Sigmoid colon (tissue), 7 donors: ENCODE measurements around the gene TBC1D23. TPM values are rescaled to one million over a fixed set of nuclear protein-coding genes. Genes with fewer than 3 reads are reported as not detected.
"Not testable (repeated sequence)": the region's sequence is repeated elsewhere in the genome, so short reads cannot be mapped to it uniquely, and the experiment has no call there.

Source experiments
- DNase-seq: peaks from one replicate; pipeline ENCODE4 v3.0.0-alpha.2; 2019
- H3K27ac ChIP-seq, 4 donors: fragments of 200-600 bp; sonication (generic); one replicate each; pipeline ENCODE4 v1.5.1; 2016 to 2019; ENCODE audit warnings: mild to moderate bottlenecking in 1 of 4
- H3K27me3 ChIP-seq, 3 donors: fragments of 200-600 bp; sonication (generic); one replicate each; pipeline ENCODE4 v1.5.1; 2019; ENCODE audit warnings: mild to moderate bottlenecking in 1 of 3
- H3K36me3 ChIP-seq, 4 donors: fragments of 200-600 bp; sonication (generic); one replicate each; pipeline ENCODE4 v1.5.1; 2016 to 2019
- H3K4me1 ChIP-seq, 4 donors: fragments of 200-600 bp; sonication (generic); one replicate each; pipeline ENCODE4 v1.5.1; 2017 to 2019
- H3K4me3 ChIP-seq, 4 donors: fragments of 200-600 bp; sonication (generic); one replicate each; pipeline ENCODE4 v1.5.1; 2017 to 2019; ENCODE audit warnings: mild to moderate bottlenecking in 2 of 4, moderate library complexity in 1 of 4
- H3K9me3 ChIP-seq, 4 donors: fragments of 200-600 bp in 3 of 4; sonication (generic) in 3 of 4; one replicate each; pipeline versions ENCODE4 v1.5.1 to v1.6.1; 2013 to 2019
- EP300 ChIP-seq, 4 donors: sonication (generic); formaldehyde crosslinking; IDR thresholded peaks; one replicate each; pipeline ENCODE4 v1.6.1; 2017; ENCODE audit warnings: antibody characterized with exemption in 4 of 4
- POLR2A ChIP-seq, 2 donors: fragments of 450-650 bp; IDR thresholded peaks; one replicate each; pipeline ENCODE4 v1.6.1; 2016; ENCODE audit warnings: antibody characterized with exemption in 2 of 2, mild to moderate bottlenecking in 2 of 2, moderate library complexity in 2 of 2
- POLR2AphosphoS5 ChIP-seq, 4 donors: sonication (generic); formaldehyde crosslinking; IDR thresholded peaks; one replicate each; pipeline ENCODE4 v1.6.1; 2017; ENCODE audit warnings: antibody characterized with exemption in 4 of 4
- WGBS, 2 donors: extraction: QIAGEN DNeasy Blood & Tissue Kit; methylation state at CpG; one replicate each; pipeline ENCODE4 v1.1.7; 2013; 5-methylcytosine and 5-hydroxymethylcytosine counted together
- intact Hi-C: fragments of 100-400 bp; cut with DNase I; formaldehyde crosslinking; loops from one replicate; pipeline ENCODE4 v1.15.1; 2023
- polyA plus RNA-seq, 3 donors: library from polyadenylated mRNA; stranded (reverse); fragments of 200-250 nt; gene quantifications; one replicate each; pipeline ENCODE4 v1.2.3, GENCODE V29; 2013
- total RNA-seq, 4 donors: library from RNA; depleted of rRNA; stranded (reverse); fragments of >200 nt; gene quantifications; one replicate each; pipeline ENCODE4 v1.1.0, GENCODE V29; 2016
- TF ChIP-seq, protein P1 (sequence below), 4 experiments: fragments of 450-650 bp in 3 of 4; fragments of 200-600 bp in 1 of 4; IDR thresholded peaks; one replicate each; pipeline ENCODE4 v1.5.1; 2016 to 2019; ENCODE audit warnings: antibody characterized with exemption in 4 of 4, mild to moderate bottlenecking in 3 of 4, moderate library complexity in 2 of 4
- donor health status: healthy with polysubstance abuse.
- donor health status: Bipolar disorder and iron deficiency.
- donor health status: healthy.

Gene TBC1D23
- total and polyA plus RNA-seq, 7 donors: 16.0 to 34.9 (median 31.3) TPM

GRCh38 chr3:100338911-100339310, 78.1 kb downstream of the TBC1D23 start:
- Histone ChIP-seq H3K27me3 (no peaks in the 10 kb centered on the region), H3K4me1 (peaks cover 0 to 16% (median 7%) of the 10 kb centered on the region in 4 donors), H3K27ac (no peak overlapping the region), H3K9me3 (no peaks in the 10 kb centered on the region), H3K4me3 (no peak overlapping the region), H3K36me3 (peaks cover 0 to 48% (median 13%) of the 10 kb centered on the region in 4 donors)
- 95 to 96% methylated on average over 10 of the region's 10 CpGs for WGBS, 2 donors
- TF ChIP-seq EP300 (IDR thresholded peaks at IDR 0.05) (no peak), POLR2A (IDR thresholded peaks at IDR 0.05) (no peak), POLR2AphosphoS5 (IDR thresholded peaks at IDR 0.05) (no peak)
- TF ChIP-seq, protein P1, sequence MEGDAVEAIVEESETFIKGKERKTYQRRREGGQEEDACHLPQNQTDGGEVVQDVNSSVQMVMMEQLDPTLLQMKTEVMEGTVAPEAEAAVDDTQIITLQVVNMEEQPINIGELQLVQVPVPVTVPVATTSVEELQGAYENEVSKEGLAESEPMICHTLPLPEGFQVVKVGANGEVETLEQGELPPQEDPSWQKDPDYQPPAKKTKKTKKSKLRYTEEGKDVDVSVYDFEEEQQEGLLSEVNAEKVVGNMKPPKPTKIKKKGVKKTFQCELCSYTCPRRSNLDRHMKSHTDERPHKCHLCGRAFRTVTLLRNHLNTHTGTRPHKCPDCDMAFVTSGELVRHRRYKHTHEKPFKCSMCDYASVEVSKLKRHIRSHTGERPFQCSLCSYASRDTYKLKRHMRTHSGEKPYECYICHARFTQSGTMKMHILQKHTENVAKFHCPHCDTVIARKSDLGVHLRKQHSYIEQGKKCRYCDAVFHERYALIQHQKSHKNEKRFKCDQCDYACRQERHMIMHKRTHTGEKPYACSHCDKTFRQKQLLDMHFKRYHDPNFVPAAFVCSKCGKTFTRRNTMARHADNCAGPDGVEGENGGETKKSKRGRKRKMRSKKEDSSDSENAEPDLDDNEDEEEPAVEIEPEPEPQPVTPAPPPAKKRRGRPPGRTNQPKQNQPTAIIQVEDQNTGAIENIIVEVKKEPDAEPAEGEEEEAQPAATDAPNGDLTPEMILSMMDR (IDR thresholded peaks at IDR 0.05): no peak
- intact Hi-C loops: loop anchor here (10.0 kb wide), 1 partner anchor 504 kb away; no protein-coding TSS in a partner anchor
- DNase-seq: no peak

- no peak overlapping the region for H3K4me3 ChIP-seq
- no peak for DNase-seq
- WGBS, 2 donors: 97 to 98% methylated on average over 5 of the region's 5 CpGs
- H3K27me3 ChIP-seq: no peaks in the 10 kb centered on the region
- TF ChIP-seq POLR2A (IDR thresholded peaks at IDR 0.05) (no peak), EP300 (IDR thresholded peaks at IDR 0.05) (no peak), POLR2AphosphoS5 (IDR thresholded peaks at IDR 0.05) (no peak)
- TF ChIP-seq, protein P1 (IDR thresholded peaks at IDR 0.05): no peak
- H3K36me3 ChIP-seq: peaks cover 0 to 55% (median 14%) of the 10 kb centered on the region in 4 donors
- no peak overlapping the region for H3K27ac ChIP-seq
- H3K9me3 ChIP-seq: no peaks in the 10 kb centered on the region
- intact Hi-C loops: loop anchor here (10.0 kb wide), 1 partner anchor 505 kb away; no protein-coding TSS in a partner anchor
- H3K4me1 ChIP-seq: peaks cover 0 to 11% (median 5%) of the 10 kb centered on the region in 4 donors
Measured at GRCh38 chr3:100339786-100340185, 79.0 kb downstream of the TBC1D23 start.

GRCh38 chr3:100340527-100340926, 79.7 kb downstream of the TBC1D23 start:
- peaks cover 0 to 63% (median 17%) of the 10 kb centered on the region in 4 donors for H3K36me3 ChIP-seq
- H3K27me3 ChIP-seq: no peaks in the 10 kb centered on the region
- no peak overlapping the region for H3K4me3 ChIP-seq
- no peak overlapping the region for H3K27ac ChIP-seq
- intact Hi-C loops: no loop called here
- H3K4me1 ChIP-seq: peaks cover 0 to 5% (median 2%) of the 10 kb centered on the region in 4 donors
- no peak for DNase-seq
- WGBS, 2 donors: 100% methylated on average over 1 of the region's 1 CpG
- no peaks in the 10 kb centered on the region for H3K9me3 ChIP-seq
- TF ChIP-seq POLR2AphosphoS5 (IDR thresholded peaks at IDR 0.05): no peak
- TF ChIP-seq EP300 (IDR thresholded peaks at IDR 0.05): no peak
- no peak for TF ChIP-seq POLR2A (IDR thresholded peaks at IDR 0.05)
- TF ChIP-seq, protein P1 (IDR thresholded peaks at IDR 0.05): no peak

DNA sequence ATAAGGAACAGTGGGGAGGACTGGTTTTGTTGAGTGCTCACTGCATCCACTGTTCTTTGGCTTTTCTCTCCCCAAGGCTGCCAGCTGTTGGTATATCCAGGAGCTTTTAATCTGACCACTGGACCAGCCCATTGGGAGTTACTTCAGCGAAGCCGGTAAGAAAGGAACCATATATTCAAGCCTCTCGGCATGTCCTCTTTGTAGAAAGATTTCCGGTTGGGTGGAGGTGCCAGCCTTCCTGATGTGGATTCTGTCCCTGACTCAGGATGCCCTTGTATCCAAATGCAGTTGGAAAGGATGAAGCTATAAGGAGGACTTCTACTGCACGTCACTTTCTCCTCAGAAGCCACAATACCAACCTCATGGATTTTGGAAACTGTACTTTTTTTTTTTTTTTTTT, 87.9 kb downstream of the TBC1D23 start:
- TF ChIP-seq POLR2AphosphoS5 (IDR thresholded peaks at IDR 0.05): no peak
- no peak for TF ChIP-seq POLR2A (IDR thresholded peaks at IDR 0.05)
- no peak for TF ChIP-seq EP300 (IDR thresholded peaks at IDR 0.05)
- TF ChIP-seq, protein P1 (IDR thresholded peaks at IDR 0.05): no peak
- H3K27me3 ChIP-seq: no peaks in the 10 kb centered on the region
- peaks cover 16 to 87% (median 30%) of the 10 kb centered on the region in 4 donors for H3K36me3 ChIP-seq
- no peak for DNase-seq
- H3K27ac ChIP-seq: no peak overlapping the region
- no peak overlapping the region for H3K4me3 ChIP-seq
- no peaks in the 10 kb centered on the region for H3K9me3 ChIP-seq
- H3K4me1 ChIP-seq: no peaks in the 10 kb centered on the region
- 96 to 98% methylated on average over 5 of the region's 5 CpGs for WGBS, 2 donors
- intact Hi-C loops: no loop called here

GRCh38 chr3:100351770-100352169, 91.0 kb downstream of the TBC1D23 start:
- H3K4me1 ChIP-seq, H3K9me3 ChIP-seq, DNase-seq, H3K4me3 ChIP-seq, H3K27me3 ChIP-seq, H3K27ac ChIP-seq, intact Hi-C loops: not testable (repeated sequence)
- H3K36me3 ChIP-seq: peaks cover 16 to 88% (median 30%) of the 10 kb centered on the region in 4 donors
- WGBS, 2 donors: 94 to 100% methylated on average over 1 to 2 of the region's 2 CpGs
